Kidney capillary endothelial cell (primary cell): ENCODE measurements around the gene TBCD.
A peak's percentile ranks its signal among the peaks of the same experiment; 100 is the strongest.

Experiments used
- DNase-seq: peaks from one replicate; pipeline ENCODE4 v3.0.0-alpha.2; 2018; ENCODE audit warnings: low spot score

The TBCD gene

DNA sequence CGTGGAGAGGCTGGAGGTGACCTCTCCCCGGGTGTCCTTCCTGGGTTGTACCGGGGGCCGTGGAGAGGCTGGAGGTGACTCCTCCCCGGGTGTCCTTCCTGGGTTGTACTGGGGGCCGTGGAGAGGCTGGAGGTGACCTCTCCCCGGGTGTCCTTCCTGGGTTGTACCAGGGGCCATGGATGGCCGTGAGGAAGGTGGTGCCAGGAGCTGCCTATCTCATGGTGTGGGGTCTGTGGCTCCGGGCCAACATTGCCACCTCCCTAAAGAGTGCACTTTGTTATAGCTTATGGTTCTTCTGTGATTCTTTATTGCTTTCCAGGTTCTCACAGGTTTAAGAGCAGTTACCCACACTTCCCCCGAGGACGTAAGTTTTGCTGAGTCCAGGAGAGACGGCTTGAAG is 174.2 kb downstream of the TBCD start:
- no peak for DNase-seq

DNA sequence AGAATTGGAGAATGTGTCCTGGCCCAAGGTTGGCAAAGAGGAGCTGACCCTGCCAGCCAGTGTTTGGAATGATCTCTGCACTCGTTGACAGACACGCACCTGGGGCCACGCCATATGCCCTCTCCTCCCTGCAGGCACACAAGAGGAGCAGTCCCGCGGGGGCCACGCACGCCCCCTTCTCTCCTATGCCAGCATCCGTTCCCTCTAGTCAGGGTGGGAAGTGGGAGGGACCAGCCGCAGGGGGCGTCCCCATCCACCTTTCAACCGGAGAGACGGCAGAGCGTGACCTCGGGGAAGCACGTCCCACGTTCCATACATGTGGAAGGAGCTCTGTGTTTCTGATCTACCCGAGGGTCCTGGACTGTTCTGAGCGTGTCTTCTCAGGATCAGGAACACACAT is 174.9 kb downstream of the TBCD start:
- DNase-seq: no peak

DNA sequence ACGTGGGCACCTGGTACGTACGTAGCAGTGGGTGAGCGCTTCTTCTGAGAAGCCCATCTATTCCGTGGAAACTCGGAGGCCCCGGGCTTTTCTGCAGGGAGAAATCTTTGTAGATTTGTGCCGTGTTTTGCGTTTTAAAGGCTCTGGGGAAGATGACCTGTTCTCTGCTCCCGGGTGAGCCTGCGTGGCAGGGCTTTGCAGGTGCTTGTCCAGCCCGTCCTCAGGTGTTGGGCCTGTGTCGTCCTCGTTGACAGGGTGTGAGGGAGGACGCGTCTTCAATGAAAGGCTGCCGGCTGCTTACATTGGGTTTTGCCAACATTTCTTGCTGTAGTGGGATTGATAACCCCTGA is 175.4 kb downstream of the TBCD start:
- DNase-seq: no peak

DNA sequence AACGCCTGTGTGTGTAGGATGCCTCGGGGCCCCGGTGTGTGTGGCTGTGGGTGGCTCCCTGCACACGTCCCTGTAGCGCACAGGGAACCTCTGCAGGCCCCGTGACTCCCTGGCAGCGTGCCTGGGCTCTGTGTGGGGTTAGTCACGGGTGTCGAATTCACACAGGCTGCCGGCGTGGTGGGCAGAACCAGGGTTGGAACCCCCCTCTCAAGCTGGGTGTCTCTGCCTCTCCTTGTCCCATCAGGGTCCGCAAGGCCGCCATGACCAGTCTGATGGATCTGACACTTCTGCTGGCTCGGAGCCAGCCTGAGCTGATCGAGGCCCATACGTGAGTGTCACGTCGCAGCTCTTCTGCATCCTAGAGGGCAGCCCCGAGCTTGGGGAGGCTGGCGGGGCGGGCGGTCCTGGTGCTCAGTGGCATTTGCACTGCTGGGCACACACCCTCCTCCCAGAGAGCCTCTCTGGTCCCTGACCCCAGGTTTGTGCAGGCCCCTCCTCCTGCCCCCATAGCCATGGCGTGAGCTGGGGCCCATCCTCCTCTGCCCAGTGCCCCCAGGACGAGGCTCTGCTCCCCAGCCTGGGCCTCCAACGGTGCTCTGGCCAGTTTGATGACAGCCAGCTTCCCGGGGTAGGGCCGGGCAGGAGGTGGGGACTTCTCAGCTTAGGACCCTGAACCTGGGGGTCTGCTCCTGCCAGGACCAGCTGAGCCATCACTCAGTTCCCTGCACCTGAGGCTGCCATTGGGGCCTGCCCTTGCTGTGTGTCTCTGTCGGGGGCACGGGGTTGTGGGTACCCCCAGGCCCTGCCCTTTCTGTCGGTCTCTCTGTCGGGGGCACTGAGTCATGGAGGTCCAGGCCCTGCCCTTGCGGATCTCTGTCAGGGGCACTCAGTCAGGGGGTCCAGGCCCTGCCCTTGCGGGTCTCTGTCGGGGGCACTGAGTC is 176.1 kb downstream of the TBCD start:
- no peak for DNase-seq

DNA sequence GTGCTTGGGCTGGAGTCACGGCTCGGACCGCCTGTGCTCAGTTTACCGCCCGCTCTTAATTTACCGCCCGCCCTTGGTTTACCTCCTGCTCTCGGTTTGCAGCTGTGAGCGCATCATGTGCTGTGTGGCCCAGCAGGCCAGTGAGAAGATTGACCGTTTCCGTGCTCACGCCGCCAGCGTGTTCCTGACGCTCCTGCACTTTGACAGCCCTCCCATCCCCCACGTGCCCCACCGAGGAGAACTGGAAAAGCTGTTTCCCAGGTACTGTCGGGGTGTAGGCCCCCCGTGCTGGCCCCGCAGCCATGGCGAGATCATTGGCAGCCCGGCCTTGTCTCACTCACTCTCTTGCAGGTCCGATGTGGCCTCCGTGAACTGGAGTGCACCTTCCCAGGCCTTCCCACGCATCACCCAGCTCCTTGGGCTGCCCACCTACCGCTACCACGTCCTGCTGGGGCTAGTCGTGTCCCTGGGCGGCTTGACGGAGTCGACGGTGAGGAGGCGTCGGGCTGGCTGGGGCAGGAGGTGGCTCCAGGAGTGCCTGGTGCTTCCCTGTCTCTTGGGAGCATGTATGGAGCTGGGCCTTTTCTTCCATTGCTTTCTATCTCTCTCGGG is 177.3 kb downstream of the TBCD start:
- DNase-seq: no peak

DNA sequence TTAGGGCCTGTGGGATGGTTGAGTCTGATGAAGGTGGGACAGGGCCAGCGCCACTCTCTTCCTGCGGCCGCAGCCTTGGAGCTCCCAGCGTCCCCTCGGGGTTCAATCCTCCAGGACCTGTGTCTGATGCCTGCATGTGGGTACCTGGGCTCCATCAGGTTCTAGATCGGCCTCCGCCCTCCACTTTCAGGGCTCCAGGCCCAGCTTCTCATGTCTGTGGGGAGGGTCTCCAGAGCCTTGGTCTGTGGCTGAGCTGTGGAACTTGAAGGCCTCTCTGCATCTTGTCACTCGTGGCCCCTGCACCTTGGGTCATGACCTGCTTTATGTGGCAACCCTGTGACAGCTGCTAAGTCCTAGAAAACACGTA is 177.8 kb downstream of the TBCD start:
- DNase-seq: no peak

DNA sequence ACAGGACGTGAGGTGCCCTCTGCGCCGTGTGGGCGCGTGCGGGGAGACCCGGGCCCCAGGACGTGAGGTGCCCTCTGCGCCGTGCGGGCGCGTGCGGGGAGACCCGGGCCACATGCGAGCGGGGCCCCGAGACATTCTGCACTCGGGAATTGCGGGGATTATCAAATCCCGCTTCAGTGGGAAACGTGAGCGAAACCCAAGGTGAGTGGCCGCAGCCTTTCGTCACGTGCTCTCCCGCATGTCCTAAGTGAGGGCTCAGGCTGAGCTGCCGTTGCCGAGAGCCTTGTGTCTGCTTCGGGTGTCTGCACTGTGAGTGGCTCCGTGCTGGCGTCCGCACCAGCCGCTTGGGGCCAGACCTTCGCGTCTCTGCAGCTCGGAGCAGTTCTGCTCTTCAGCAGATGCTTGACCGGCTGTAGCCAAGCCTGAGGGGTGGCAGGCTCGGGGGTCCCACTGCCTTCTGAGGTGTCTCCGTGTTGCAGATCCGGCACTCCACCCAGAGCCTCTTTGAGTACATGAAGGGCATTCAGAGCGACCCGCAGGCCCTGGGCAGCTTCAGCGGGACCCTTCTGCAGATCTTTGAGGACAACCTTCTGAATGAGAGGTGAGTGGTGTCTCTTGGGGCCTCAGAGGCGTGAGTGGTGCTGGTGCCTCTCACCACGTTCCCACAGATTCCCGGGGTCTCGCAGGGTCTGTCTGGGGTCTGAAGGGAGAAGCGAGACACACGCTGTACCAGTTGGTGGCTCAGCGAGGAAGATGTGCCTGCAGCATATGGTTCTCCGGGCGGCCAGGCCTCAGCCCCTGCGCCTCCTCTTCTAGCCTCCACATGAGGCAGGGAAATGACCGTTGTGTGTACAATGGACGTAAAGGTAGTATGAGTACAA is 178.4 kb downstream of the TBCD start:
- no peak for DNase-seq

DNA sequence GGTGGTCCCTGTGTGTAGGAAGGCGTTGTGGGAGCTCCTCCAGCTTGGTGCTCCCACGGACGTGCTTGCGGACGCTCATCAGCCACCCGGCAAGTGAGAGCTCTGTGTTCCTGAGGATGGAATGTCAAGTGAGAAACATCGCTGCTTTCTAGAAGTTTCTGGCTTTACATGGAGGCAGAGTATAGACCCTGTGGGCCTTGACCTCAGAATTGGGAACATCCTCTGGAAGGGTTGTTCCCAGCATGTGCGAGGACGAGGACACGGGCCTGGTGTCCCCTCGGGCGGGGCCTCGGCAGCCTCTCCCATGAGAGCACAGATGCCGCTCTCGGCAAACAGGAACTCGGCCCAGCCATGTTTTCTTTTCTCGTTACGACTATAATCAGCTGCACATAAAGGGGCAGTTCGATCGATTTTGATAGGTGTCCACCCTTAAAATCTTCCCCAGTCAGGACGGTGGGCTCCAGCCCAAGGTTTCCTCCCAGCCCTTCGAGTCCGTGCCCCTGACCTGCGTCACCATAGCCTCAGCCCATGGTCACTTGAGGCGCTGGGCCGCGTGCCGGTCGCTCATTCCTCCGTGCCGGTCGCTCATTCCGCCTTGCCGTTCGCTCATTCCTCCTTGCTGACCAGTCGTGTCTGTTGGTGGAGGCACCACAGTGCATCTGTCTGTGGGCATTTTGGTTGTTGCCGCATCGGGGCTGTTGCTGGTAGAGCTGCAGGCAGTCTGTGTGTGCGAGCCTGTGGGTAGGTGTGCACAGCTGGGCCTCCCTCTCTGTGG is 179.2 kb downstream of the TBCD start:
- DNase-seq: no peak

DNA sequence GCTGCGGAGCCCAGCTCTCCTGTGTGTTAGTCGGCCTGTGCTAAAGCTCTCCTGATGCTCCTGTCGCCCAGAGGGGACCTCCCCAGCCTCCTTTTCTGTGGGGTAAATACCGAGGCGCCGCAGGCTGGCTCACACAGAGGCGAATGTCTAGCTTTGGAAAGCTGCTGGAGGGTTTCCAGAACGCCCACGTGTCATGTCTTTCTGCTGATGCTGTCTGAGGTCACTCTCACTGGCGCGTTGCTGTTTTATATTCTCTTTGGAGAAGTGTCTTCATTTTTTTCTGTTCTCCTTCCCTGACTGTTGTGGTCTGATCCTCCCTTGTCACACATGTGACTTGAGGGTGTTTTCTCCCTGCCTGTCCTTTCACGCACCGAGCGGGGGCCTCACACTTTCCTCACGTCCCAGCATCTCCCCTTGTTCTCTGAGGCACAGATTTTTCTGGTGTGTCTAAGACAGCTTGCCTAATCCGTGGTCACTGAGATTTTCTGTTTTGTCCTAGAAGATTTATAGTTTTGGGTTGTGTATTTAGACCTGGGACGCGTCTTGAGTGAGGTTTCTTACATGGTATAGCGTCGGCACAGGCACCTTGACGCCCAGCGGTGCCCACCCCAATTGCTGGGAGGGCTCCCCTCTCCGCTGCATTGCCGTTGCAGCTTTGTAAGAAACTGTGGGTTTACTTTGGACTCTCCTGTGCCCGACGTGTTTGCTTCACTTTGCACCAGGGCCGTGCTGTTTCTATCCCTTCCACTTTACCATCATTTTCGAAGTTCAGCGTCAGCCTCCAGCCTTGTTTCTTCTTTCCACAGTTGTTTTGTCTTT is 180.0 kb downstream of the TBCD start:
- DNase-seq: no peak

DNA sequence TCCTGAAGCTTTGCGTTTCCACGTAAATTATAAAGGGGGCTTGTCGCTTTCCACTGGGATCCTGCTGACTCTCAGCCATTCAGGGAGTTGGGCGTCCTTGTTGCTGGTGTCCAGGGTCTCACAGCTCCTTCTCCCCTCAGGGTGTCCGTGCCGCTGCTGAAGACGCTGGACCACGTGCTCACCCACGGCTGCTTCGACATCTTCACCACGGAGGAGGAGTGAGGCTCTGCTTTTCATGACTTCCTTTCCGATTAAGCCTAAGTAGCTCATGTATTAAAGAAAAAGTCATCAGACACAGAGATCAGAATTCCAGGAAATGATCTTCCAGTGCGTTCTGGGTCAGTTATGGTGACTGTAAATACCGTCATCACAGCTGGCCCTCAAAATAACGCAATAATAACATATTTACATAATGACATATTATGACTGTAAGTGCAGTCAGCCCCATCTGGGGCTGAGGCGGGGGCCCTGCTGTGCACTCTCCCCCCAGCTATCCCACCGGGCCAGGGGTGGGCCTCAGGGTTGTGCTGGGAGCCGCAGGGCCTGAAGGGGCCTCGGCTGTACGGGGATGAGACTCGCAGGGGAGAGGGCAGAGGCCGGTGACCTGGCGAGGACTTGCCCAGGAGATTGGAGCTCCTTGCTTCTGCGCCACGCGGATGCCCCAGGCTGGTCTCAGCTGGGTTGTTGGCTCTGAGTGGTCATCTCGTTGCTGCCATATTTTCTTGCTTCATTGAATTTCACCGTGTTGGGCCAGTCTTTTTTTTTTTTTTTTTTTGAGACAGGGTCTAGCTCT is 180.8 kb downstream of the TBCD start:
- peak; percentile 52 for DNase-seq

DNA sequence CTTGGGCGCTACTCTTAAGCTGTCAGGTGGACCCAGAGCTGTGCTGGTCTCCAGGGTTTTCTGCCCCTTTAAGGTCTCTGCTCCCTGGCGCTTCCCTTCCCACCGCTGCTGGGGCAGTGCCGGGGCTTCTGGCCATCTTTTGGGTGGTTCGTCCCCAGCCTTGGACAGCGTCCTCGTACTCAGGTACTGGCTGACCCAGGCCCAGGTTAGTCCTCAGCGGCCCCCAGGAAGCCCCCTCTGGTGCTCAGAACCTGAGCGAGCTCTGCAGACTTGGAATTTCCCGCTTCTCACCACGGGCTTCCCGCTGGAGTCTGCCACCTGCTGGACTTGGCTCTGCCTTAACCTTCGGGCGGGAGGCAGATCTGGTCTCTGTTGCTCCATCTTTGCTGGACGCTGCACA is 182.0 kb downstream of the TBCD start:
- no peak for DNase-seq

DNA sequence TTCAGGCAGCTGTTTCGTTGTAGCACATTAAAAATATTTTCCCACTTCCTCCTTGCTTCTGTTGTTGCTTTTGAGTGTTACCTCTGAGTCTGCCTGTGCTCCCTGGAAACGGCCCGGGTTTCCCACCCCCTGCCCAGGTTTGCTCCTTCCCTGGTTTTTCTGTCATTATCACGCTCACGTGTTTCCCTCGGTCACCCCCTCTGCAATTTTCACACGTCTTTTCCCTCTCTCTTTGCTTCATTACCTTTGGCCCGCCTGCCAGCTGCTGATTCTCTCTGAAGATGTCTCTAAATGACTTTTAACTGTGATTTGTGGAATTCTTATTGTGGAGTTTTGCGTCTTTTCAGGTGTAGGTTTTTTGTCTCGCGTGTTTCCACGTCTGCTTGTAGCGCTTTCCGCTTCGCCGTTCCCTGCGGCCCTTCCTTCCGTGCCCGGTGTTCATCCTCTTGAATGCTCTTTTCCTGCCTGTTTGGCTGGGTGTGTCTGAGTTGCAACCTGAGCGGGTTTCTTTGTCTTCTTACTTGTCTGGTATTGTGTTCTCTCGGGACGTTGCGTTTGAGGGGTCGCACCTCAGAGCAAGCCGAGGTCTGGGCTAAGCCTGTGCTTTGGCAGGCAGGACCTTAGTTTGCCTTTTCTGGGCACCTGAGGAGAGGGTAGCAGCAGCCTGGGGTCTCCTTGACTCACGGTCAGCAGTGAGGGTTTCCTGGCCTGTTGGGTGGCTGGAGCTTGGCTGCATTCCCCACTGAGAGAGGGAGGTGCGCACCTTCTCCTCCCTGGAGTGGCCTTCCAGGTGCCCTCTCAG is 184.3 kb downstream of the TBCD start:
- DNase-seq: no peak

DNA sequence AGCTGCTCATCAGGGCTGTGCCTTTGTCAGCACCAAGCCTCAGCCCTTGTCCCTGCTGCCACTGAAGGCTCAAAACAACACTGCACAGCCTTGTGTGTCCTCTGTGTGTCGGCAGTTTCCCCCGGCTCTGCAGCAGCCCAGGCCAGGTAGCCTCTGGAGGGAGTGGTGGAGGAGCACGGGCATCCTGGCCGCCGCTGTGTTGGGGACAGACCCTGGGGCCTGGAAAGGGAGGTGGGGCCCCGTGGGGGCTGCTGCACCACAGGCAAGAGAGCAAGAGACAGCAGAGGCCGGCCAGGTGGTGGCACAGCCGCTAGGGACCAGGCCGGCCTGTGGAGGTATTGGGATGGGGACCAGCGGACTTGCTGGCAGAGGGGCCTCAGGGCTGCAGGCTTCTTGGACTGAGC is 184.9 kb downstream of the TBCD start:
- DNase-seq: no peak

DNA sequence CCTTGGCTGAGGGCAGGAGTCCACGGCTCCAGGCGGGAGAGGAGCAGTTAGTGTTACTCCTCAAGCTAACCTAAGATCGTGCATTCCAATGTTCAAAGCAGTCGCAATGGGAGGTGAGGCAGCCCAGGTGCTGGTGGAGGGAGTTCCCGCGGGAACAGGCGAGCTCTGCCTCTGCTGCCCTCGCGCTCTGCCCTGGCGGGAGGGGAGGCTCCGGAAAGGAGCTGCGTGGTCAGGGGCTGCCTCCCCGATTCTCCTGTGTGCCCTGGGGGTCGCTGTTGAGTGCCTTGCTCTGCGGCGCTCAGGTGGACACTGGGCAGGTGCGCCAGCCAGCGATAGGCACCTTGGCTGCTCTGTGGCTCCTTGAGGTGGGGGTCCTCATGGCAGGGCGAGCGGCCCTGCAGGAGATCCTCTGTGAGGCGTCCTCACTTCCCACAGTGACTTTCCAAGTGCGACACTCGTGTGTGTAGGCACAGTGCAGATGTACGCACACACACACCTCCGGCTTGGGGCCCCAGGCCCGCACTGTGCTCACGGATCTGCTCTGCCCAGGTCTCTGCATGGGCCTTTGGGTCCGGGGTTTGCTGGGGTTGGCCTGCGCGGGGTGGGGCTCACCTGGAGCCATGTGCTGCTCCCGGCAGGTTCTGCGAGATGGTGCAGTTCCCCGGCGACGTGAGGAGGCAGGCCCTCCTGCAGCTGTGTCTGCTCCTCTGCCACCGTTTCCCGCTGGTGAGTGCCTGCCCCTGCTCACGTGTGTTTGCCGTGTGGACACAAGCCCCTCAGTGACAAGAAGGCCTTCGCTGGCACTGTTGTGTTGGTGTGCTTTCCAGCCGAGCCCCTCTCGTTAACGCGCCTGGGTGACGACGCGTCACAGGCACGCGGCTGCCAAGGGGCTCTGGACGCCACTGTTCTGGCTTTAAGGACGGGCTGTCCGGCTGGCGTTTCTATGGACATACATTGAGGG is 185.8 kb downstream of the TBCD start:
- DNase-seq: no peak

DNA sequence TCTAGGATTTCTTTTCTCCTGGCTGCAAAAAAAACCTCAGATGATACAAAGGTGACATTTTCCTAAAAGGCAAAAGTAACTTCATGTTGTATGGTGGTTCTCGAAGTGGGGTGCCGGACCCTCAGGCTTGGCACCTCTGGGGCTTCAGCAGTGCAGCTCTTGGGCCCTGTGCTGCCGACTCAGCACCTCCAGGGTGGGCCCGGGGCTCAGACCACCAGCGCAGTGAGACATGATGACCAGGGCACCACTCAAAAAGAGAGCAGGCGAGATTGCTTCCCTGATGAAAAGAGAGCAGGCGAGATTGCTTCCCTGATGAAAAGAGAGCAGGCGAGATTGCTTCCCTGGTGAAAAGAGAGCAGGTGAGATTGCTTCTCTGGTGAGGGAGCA is 186.6 kb downstream of the TBCD start:
- no peak for DNase-seq

DNA sequence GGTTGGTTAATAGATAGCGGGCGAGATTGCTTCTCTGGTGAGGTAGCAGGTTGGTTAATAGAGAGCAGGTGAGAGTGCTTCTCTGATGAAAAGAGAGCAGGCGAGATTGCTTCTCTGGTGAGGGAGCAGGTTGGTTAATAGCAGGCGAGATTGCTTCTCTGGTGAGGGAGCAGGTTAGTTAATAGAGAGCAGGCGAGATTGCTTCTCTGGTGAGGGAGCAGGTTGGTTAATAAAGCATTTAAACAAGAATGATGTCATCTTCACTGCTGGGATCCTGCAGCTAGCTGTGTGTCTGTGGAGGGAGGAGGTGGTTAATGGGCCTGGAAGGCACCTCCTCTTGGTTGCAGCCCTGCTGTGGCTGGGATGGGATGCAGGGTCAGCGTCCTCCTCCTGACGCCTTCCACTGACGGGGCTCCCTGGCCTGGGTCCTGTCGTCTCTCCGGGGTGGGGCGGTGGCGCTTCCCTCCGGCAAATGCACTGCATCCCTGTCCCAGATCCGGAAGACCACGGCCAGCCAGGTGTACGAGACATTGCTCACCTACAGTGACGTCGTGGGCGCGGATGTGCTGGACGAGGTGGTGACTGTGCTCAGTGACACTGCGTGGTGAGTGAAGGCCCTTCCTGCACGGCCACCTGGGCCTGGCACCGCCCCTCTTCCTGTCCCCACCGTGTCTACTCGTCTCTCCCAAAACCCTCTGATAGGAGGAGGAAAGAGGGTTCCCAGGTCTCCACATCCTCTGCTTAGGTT is 187.2 kb downstream of the TBCD start:
- DNase-seq: no peak

DNA sequence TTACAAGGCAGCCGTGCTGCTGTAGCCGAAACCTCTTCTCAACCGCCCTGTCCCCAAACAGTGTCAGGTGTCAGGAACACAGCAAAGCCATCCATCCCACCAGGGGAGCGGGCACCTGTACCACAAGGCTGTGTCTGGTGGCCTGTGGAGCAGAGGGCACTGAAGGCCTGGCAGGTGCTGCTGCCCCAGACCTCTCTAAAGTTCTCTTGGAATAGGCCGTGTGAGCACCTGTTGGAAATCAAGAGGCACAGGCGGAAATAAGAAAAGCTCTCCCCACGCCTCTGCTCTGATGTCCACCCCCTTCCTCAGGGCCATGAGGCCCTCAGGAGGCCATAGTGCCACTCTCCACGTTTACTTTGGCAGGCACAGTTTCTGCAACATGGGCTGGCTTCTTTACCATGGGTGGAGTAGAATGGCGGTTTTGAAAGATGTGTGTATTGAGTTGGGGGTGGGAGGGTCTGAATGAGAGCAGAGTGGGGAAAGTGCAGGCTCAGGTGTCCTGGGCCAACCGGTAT is 187.8 kb downstream of the TBCD start:
- no peak for DNase-seq
